Activated CD8-positive, alpha-beta memory T cell treated with anti-CD3 and anti-CD28 coated beads for 36 hours (primary cell): ENCODE results near the gene PLD1. TPM values are rescaled to one million over a fixed set of nuclear protein-coding genes. Genes with fewer than 3 reads are reported as not detected.
"Not testable (repeated sequence)": the region's sequence is repeated elsewhere in the genome, so short reads cannot be mapped to it uniquely, and the experiment has no call there.

ENCODE experiments used
- CTCF ChIA-PET: fragments of 350-600 bp; sonication (Branson Sonifier 250); formaldehyde crosslinking; loops from one replicate; lab custom pipeline; 2021; ENCODE audit warnings: antibody characterized with exemption; lab: Charles Lee
- POLR2A ChIA-PET: fragments of 350-600 bp; sonication (Branson Sonifier 250); formaldehyde crosslinking; loops from one replicate; lab custom pipeline; 2021; ENCODE audit warnings: antibody characterized with exemption; lab: Charles Lee
- total RNA-seq, 2 experiments: library from RNA; stranded (reverse); gene quantifications; one replicate each; pipeline ENCODE4 v1.2.3, GENCODE V29; 2021

PLD1 gene, protein sequence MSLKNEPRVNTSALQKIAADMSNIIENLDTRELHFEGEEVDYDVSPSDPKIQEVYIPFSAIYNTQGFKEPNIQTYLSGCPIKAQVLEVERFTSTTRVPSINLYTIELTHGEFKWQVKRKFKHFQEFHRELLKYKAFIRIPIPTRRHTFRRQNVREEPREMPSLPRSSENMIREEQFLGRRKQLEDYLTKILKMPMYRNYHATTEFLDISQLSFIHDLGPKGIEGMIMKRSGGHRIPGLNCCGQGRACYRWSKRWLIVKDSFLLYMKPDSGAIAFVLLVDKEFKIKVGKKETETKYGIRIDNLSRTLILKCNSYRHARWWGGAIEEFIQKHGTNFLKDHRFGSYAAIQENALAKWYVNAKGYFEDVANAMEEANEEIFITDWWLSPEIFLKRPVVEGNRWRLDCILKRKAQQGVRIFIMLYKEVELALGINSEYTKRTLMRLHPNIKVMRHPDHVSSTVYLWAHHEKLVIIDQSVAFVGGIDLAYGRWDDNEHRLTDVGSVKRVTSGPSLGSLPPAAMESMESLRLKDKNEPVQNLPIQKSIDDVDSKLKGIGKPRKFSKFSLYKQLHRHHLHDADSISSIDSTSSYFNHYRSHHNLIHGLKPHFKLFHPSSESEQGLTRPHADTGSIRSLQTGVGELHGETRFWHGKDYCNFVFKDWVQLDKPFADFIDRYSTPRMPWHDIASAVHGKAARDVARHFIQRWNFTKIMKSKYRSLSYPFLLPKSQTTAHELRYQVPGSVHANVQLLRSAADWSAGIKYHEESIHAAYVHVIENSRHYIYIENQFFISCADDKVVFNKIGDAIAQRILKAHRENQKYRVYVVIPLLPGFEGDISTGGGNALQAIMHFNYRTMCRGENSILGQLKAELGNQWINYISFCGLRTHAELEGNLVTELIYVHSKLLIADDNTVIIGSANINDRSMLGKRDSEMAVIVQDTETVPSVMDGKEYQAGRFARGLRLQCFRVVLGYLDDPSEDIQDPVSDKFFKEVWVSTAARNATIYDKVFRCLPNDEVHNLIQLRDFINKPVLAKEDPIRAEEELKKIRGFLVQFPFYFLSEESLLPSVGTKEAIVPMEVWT
- total RNA-seq = under 1 TPM; 0.19 to 0.80 TPM

- ChIA-PET CTCF (no interaction called here), POLR2A (interaction anchor here (0.6 kb wide), 1 partner anchor 15 kb away, joined by 3 read pairs; no protein-coding TSS in a partner anchor)
These were observed at the start of gene PLD1 for GRCh38 chr3:171809861-171810628. TSS of gene PLD1 (minus strand) at chr3:171810483. CDS start at chr3:171738051, 72,432 bp downstream.

DNA sequence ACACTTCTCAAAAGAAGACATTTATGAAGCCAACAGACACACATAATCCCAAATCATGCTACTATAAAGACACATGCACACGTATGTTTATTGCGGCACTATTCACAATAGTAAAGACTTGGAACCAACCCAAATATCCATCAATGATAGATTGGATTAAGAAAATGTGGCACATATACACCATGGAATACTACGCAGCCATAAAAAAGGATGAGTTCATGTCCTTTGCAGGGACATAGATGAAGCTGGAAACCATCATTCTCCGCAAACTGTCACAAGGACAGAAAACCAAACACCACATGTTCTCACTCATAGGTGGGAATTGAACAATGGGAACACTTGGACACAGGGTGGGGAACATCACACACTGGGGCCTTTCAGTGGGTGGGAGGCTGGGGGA lies 48.5 kb upstream of the PLD1 start:
- CTCF ChIA-PET, POLR2A ChIA-PET: not testable (repeated sequence)

- CTCF ChIA-PET = interaction anchor here (2.2 kb wide), 1 partner anchor 16 kb away, joined by 6 read pairs; no protein-coding TSS in a partner anchor
These were observed 44.5 kb upstream of the PLD1 start for GRCh38 chr3:171854649-171855305.

DNA sequence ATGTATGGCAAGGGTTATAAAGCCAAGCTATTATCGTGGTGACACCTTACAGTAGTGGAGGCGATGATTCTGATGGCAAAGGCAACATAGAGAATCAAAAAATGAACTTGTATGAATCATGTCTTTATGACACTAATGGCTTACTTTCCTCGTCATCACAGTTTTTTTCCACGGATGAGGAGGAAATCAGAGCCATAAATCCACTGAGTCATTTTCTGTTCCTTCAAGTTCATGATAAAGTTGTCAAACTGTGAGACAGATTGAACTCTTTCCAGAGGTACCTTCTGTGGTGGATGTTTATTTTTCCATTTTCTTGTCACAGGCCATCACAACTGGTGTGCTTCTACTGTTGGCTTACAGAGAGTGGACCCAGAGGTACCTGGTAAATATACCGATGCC lies 41.4 kb upstream of the PLD1 start:
- ChIA-PET POLR2A (no interaction called here), CTCF (no interaction called here)

More at GRCh38 chr3:171854649-171855305, 44.5 kb upstream of the PLD1 start:
- POLR2A ChIA-PET = no interaction called here

DNA sequence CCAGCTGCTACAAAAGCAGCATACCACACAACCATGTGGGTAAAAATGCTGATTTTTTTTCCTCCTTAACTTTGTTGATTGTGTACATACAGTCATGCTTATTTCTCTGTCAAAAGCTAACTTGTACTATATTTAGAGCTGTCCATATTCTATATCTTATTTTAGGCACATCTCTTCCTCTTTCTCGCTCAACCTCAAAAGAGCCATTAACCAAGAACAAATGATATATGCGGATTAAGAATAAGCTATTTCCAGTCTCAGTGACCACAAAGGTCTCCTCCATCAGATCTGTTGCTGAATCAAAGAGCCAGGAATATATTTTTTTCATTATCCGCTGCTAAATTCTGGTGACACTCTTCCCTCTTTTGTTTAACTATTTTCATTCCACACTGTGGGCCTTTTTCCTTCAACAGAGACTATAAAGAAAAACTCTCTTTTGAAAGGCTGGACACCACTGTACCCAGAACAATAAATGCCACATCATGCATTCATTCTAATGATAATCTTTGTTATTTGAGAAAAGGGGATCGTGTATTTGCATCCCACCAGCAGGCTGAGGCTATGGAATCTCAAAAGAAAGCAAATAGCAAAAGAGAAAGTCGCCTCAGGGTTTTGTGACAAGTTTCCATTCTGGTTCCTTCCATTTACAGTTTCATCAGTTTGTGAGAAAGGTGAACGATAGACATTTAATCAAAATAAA lies 40.8 kb upstream of the PLD1 start:
- POLR2A ChIA-PET = no interaction called here
- CTCF ChIA-PET = no interaction called here

- CTCF ChIA-PET = interaction anchor here (1.1 kb wide), 1 partner anchor 13 kb away, joined by 3 read pairs; no protein-coding TSS in a partner anchor
- POLR2A ChIA-PET = no interaction called here
These were observed 40.2 kb upstream of the PLD1 start for GRCh38 chr3:171850320-171850959.

DNA sequence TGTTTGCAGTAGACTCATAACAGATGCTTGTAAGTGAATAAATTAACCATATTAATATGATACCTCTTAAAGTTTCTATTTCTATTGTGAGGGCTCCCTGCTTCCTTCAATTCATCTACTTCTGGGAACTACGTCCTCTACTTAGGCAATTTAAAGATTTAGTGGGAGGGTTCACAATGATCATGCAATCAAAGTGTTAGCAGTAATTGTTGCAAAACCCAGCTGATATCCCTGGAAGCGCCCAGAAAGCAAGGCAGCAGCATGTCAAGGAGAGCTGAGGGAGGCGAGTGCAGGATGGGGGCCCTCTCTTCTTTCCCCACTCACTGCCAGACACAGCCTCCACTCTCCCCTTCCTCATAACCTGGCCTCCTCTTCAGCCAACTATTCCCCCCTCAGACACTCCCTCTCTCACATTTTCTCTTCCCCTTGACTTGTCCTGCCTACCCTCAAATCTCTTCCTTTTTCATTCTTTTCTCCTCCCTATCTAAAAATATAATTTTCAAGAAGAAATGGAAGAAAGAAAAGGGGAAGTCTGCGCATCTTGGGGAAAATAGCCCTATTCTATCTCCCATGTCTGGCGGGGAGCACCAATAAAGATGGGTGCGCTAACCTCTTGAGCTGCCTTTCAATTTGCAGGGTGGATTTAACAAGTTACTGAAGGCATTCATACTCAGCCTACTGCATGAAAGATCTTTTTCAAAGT lies 39.5 kb upstream of the PLD1 start:
- POLR2A ChIA-PET = no interaction called here
- CTCF ChIA-PET = interaction anchor here (1.1 kb wide), 1 partner anchor 12 kb away, joined by 3 read pairs; no protein-coding TSS in a partner anchor

DNA sequence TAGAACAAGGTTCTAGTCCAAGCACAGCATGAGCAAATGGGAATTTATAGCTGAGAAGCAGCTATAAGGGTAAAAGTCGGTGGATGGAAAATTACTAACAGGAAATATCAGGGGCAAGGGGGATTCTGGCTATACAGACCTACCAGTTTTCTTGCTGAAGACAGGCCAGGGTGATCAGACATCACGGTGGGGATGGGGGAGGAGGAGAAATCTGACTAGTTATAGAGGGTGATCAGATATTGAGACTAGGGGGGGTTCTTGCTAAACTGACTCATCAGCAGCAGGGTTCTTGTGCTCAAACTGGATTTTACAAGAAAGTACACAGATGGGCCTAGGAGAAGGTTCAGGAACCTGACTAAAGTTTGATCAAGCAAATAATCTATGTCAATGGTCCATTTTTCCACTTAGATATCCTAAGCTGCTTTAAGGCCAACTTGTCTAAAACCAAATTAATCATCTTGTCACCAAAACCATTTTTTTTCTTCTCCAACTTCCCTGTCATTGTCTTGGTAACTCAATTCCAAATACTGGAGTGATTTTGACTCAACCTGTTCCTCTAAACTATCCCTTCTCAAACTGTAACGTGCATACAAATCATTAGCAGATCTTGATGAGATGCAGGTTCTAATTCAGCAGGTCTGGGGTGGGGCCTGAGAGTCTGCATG lies 37.4 kb upstream of the PLD1 start:
- POLR2A ChIA-PET = no interaction called here
- CTCF ChIA-PET = no interaction called here

DNA sequence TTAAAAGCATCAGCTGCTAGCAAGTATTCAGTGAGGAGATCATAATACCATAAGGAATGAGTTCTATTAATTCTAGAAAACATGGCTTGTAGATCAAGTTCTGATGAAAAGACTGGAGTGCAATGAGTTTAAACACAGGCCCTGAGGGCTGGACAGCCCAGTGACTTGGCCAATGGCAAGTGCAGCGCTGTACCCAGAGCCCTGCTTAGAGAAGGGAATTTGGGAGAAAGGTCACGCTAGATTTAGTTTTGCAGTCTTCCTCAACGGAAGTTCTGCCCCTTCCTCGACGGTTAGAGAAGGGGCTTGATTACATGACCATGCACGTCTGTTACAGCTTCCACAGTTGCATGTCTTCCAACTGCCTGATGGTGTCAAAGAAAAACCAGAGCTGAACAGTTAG lies 36.9 kb upstream of the PLD1 start:
- ChIA-PET CTCF (no interaction called here), POLR2A (no interaction called here)

- POLR2A ChIA-PET = no interaction called here
- CTCF ChIA-PET = no interaction called here
These were observed 36.3 kb upstream of the PLD1 start for GRCh38 chr3:171846597-171846996.

DNA sequence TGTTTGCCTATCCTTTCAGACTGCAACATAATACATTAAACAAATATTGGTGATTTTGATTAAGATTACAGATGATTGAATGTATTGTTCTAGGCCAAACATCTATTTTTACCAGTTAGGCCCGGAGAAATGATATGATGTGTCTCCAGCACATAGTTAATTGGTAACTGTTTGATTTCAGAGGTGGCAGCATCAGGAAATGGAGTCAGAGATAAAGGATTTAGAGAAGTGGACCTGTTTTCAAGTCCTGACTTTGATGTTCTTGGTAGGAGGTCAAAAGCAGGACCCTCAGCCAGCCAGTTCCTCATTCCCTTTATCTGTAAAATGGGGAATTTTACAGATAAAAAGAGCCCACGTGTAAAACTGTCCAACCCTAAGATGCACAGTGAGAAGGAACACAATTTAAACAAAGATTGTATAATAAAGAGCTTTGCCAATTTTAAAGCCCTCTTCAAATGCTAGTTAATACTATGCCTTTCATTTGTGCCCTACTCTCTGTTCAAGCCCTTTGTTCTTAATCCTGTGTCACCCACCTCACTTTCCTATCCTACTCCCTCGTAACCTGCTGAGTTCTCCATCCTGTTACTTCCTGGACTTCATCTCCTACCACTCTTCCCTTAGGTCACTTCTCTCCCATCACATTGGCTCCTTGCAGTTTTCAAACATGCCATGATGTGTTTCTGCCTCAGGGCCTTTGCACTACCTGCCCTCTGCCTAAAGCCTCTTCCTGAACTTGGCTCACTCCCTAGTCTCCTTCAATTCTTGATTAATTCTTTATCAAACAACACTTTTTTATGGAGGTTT lies 35.4 kb upstream of the PLD1 start:
- CTCF ChIA-PET = no interaction called here

GRCh38 chr3:171844873-171845272 lies 34.6 kb upstream of the PLD1 start:
- ChIA-PET POLR2A (no interaction called here), CTCF (no interaction called here)

More for the DNA sequence above, 35.4 kb upstream of the PLD1 start:
- POLR2A ChIA-PET = no interaction called here

- ChIA-PET CTCF (interaction anchor here (0.7 kb wide), 1 partner anchor 420 kb away, joined by 3 read pairs; no protein-coding TSS in a partner anchor), POLR2A (no interaction called here)
These were observed 32.7 kb upstream of the PLD1 start, which contains the start of gene TMEM212 for GRCh38 chr3:171842864-171843518. TSS of gene TMEM212 (plus strand) at chr3:171843349. CDS start at chr3:171843384, 35 bp downstream.

DNA sequence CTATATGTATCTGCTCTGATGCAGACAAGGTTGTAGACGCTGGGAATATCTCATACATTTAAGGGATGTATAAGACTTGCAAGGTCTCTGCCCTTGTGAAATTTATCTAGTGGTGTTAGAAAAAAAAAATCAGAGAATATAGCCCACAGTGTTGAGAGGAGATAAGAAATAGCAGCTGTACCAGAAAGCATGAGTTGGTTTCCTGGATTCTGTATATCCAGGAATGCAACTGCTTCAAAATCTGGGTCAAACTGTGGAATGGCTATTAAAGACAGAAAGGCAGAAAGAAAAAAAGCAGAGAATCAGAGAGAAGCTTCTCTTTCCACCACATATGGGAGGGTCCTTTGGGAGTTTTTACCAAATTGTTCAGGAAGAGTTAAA lies 31.3 kb upstream of the PLD1 start:
- POLR2A ChIA-PET = no interaction called here
- CTCF ChIA-PET = interaction anchor here (0.8 kb wide), 1 partner anchor 120 kb away, joined by 3 read pairs; no protein-coding TSS in a partner anchor
